GM20431 (cell line): Measurements from ENCODE around the gene VTA1.

Experiments
- in situ Hi-C: fragments of 300-500 bp; cut with MseI, MboI; formaldehyde crosslinking; loops from one replicate; pipeline ENCODE4 v1.15.0; 2020; ENCODE audit warnings: low sequenced_read_pairs; ENCODE audit not compliant: unreplicated experiment

The VTA1 gene

GRCh38 chr6:142258305-142258704 lies 111.2 kb downstream of the VTA1 start:
- in situ Hi-C loops, result no loop called here

GRCh38 chr6:142258757-142259156 lies 111.7 kb downstream of the VTA1 start:
- in situ Hi-C loops, result no loop called here

- in situ Hi-C loops, result no loop called here
These were observed 113.7 kb downstream of the VTA1 start for GRCh38 chr6:142260748-142261147.

- in situ Hi-C loops, result no loop called here
These were observed 115.2 kb downstream of the VTA1 start for GRCh38 chr6:142262231-142262630.

- in situ Hi-C loops, result no loop called here
These were observed 118.4 kb downstream of the VTA1 start for GRCh38 chr6:142265476-142265875.

- in situ Hi-C loops, result no loop called here
These were observed 119.0 kb downstream of the VTA1 start for GRCh38 chr6:142266060-142266459.

GRCh38 chr6:142271476-142271875 lies 124.4 kb downstream of the VTA1 start:
- in situ Hi-C loops, result no loop called here
